GM12865 (cell line): ENCODE data around the gene F12.

Experiments
- DNase-seq: peaks from one replicate; pipeline ENCODE4 v3.0.0; 2010; ENCODE audit warnings: low read depth
- H3K4me3 ChIP-seq: 2 replicates; pipeline ENCODE4 v1.5.1; 2011; ENCODE audit warnings: mild to moderate bottlenecking, low read depth, low read length, control low read depth
- CTCF ChIP-seq: IDR thresholded peaks from 2 replicates; pipeline ENCODE4 v1.5.1; 2011; ENCODE audit warnings: low read length, control low read depth, low read depth, inconsistent platforms; ENCODE audit not compliant: insufficient read depth; ENCODE audit errors: missing control alignments

F12 gene

GRCh38 chr5:177387405-177387804 is 22.0 kb downstream of the F12 start:
- H3K4me3 ChIP-seq = no peak overlapping the region
- TF ChIP-seq CTCF = no peak
- DNase-seq = no peak

- H3K4me3 ChIP-seq = no peak overlapping the region
- DNase-seq = no peak
- TF ChIP-seq CTCF = no peak
Observed at GRCh38 chr5:177386542-177386941, 22.8 kb downstream of the F12 start.

DNA sequence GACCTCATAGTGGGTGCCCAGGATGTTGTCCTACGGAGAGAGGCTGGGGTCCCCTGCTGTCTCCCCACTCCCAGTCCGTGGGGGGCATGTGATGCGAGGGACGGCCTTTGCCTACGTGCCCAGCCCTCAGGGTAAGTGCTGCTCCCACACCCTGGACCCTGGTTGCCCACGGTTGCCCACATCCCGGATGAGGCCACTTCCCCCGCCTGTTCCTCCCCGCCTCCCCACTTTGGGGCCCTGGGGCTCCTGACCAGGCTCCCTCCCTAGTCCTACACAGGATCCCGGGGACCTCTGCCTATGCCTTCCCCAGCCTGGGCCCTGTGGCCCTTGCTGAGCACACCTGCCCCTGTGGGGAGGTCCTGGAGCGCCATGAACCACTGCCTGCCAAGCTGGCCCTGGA is 23.6 kb downstream of the F12 start:
- H3K4me3 ChIP-seq = no peak overlapping the region
- no peak for DNase-seq
- TF ChIP-seq CTCF = no peak

DNA sequence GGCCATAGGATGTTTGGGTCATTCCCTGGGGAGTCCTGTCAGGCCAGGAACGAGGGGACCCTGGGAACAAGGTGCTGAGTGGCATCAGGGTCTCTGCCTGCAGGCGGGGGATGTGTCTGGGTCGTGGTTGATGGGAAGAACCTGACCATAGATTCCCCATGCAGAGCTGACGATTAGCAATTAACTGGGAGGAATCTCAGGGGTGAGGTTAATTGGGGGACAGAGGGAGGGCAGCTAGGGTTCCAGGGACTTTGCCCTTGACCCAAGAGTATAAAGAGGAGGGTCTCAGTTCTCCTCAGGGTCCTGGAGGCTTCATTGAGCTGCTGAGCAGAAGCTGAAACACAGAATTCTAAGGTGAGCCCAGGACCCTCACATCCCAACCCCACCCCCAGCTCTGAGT is 25.2 kb downstream of the F12 start, which contains the start of gene SLC34A1:
SLC34A1 (plus strand) TSS at position 301 of the 400 bp plus-strand sequence. CDS start 1,308 bp downstream, outside the sequence.
- no peak within 1 kb of the TSS for H3K4me3 ChIP-seq
- TF ChIP-seq CTCF = no peak
- no peak for DNase-seq

GRCh38 chr5:177383181-177383580 is 26.2 kb downstream of the F12 start:
- DNase-seq = no peak
- no peak for TF ChIP-seq CTCF

GRCh38 chr5:177382423-177383029 is 26.8 kb downstream of the F12 start:
- DNase-seq = peak; percentile 41
- H3K4me3 ChIP-seq = no peak overlapping the region
- peak; percentile 17 for TF ChIP-seq CTCF

More at GRCh38 chr5:177383181-177383580, 26.2 kb downstream of the F12 start:
- no peak overlapping the region for H3K4me3 ChIP-seq

- DNase-seq = no peak
- no peak overlapping the region for H3K4me3 ChIP-seq
- TF ChIP-seq CTCF = no peak
Observed at GRCh38 chr5:177380805-177381126, 28.6 kb downstream of the F12 start.
